Measurements from ENCODE around the gene CDH4. TPM values are rescaled to one million over a fixed set of nuclear protein-coding genes. Genes with fewer than 3 reads are reported as not detected.

The CDH4 gene
- total and polyA plus RNA-seq, 9 of the 15 experiments (the other 6 are each of a cell fraction or from before 2014, with no cell fraction given): 0.04 TPM; not detected in 8

DNA sequence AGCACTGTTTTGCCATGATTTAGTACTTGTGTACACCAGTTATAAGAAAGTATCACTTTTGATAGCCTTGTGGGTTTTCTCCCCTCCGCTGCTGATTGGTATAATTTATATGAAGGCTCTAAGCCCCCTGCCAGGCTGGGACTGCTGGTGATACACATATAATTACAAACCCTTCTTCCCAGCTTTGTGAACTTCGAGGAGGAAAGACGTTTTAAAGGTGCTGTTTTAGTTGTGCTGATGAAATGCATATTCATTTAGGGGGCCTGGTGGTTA is 567.4 kb downstream of the CDH4 start:
- Histone ChIP-seq H3K9me1 (ENCODE audit: control insufficient read depth, insufficient read depth, low read length) (no peaks in the 10 kb centered on the region), H3K79me2 (ENCODE audit: control insufficient read depth, insufficient read depth, low read length) (no peaks in the 10 kb centered on the region), H3K9ac (ENCODE audit: insufficient read depth in 1 of 2, low read depth in 2 of 2, low read length in 2 of 2) (no peak overlapping the region), H3K36me3 (ENCODE audit: control insufficient read depth, insufficient read depth, low read length) (no peaks in the 10 kb centered on the region), H3K9me3 (replicated peaks; ENCODE audit: control insufficient read depth, insufficient read depth, low read depth, low read length) (no peaks in the 10 kb centered on the region), H3K4me1 (replicated peaks in 1 of 2; ENCODE audit: control insufficient read depth in 2 of 2, insufficient read depth in 2 of 2, low read length in 2 of 2) (no peaks in the 10 kb centered on the region), H3K27ac (ENCODE audit: extremely low read depth, low read depth, low read length) (no peak overlapping the region), H2AFZ (ENCODE audit: low read depth, low read length) (no peak overlapping the region), H4K20me1 (replicated peaks; ENCODE audit: control insufficient read depth, insufficient read depth, low read length) (peaks cover 3% of the 10 kb centered on the region; the same call in 1 of the 2 replicates), H3K4me2 (ENCODE audit: insufficient read depth, low read length) (no peak overlapping the region), H3K4me3 (no peak overlapping the region), H3K27me3 (ENCODE audit: control insufficient read depth in 2 of 2, insufficient read depth in 2 of 2, low read length in 2 of 2) (peaks cover 16 to 58% of the 10 kb centered on the region in 2 experiments; a peak in 4 of 5 replicates)
- no TSS peak for BruUV-seq (replicated peaks)
- CTCF ChIA-PET (ENCODE audit: low intra/inter-chr PET ratio): no interaction called here
- FAIRE-seq (no peak), ATAC-seq (no peak), DNase-seq (ENCODE audit: extremely low read depth in 1 of 4, low spot score in 3 of 4) (no peak)
- intact Hi-C loops (cut with micrococcal nuclease) (no loop called here), in situ Hi-C loops (cut with MboI) (no loop called here)
- WGBS (ENCODE audit: insufficient coverage, low coverage, missing lambda C conversion rate): 0% methylated on average over 3 of the region's 3 CpGs
- POLR2A ChIA-PET: interaction anchor here (1.1 kb wide), 1 partner anchor 12 kb away, joined by 3 read pairs; no protein-coding TSS in a partner anchor
- TF ChIP-seq SP1 (CRISPR knock-in tag; IDR thresholded peaks at IDR 0.05) (no peak), ATF7 (IDR thresholded peaks at IDR 0.05) (no peak), NFATC3 (IDR thresholded peaks at IDR 0.05) (no peak), PHF21A (IDR thresholded peaks at IDR 0.05; ENCODE audit: borderline replicate concordance, low read depth) (no peak), NR2C2 (CRISPR knock-in tag; IDR thresholded peaks at IDR 0.05) (no peak), NR2C2 (tag; IDR thresholded peaks at IDR 0.05) (no peak), MXI1 (IDR thresholded peaks at IDR 0.05; ENCODE audit: low read depth, low read length) (no peak), TAF1 (IDR thresholded peaks at IDR 0.05; ENCODE audit: control insufficient read depth, extremely low read depth, insufficient read depth, low read length, severe bottlenecking) (no peak), ZNF347 (CRISPR knock-in tag; IDR thresholded peaks at IDR 0.05; ENCODE audit: low read depth) (no peak), ELF2 (CRISPR knock-in tag; IDR thresholded peaks at IDR 0.05) (no peak), KLF1 (tag; IDR thresholded peaks at IDR 0.05) (no peak), CSDE1 (IDR thresholded peaks at IDR 0.05) (no peak), MCM5 (IDR thresholded peaks at IDR 0.05; ENCODE audit: low read depth) (no peak)
- TF ChIP-seq, protein P1, sequence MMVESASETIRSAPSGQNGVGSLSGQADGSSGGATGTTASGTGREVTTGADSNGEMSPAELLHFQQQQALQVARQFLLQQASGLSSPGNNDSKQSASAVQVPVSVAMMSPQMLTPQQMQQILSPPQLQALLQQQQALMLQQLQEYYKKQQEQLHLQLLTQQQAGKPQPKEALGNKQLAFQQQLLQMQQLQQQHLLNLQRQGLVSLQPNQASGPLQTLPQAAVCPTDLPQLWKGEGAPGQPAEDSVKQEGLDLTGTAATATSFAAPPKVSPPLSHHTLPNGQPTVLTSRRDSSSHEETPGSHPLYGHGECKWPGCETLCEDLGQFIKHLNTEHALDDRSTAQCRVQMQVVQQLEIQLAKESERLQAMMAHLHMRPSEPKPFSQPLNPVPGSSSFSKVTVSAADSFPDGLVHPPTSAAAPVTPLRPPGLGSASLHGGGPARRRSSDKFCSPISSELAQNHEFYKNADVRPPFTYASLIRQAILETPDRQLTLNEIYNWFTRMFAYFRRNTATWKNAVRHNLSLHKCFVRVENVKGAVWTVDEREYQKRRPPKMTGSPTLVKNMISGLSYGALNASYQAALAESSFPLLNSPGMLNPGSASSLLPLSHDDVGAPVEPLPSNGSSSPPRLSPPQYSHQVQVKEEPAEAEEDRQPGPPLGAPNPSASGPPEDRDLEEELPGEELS (CRISPR knock-in tag; IDR thresholded peaks at IDR 0.05; ENCODE audit: borderline replicate concordance): no peak
- TF ChIP-seq, protein P2, sequence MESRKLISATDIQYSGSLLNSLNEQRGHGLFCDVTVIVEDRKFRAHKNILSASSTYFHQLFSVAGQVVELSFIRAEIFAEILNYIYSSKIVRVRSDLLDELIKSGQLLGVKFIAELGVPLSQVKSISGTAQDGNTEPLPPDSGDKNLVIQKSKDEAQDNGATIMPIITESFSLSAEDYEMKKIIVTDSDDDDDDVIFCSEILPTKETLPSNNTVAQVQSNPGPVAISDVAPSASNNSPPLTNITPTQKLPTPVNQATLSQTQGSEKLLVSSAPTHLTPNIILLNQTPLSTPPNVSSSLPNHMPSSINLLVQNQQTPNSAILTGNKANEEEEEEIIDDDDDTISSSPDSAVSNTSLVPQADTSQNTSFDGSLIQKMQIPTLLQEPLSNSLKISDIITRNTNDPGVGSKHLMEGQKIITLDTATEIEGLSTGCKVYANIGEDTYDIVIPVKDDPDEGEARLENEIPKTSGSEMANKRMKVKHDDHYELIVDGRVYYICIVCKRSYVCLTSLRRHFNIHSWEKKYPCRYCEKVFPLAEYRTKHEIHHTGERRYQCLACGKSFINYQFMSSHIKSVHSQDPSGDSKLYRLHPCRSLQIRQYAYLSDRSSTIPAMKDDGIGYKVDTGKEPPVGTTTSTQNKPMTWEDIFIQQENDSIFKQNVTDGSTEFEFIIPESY (CRISPR knock-in tag; IDR thresholded peaks at IDR 0.05): no peak
- TF ChIP-seq, protein P3, sequence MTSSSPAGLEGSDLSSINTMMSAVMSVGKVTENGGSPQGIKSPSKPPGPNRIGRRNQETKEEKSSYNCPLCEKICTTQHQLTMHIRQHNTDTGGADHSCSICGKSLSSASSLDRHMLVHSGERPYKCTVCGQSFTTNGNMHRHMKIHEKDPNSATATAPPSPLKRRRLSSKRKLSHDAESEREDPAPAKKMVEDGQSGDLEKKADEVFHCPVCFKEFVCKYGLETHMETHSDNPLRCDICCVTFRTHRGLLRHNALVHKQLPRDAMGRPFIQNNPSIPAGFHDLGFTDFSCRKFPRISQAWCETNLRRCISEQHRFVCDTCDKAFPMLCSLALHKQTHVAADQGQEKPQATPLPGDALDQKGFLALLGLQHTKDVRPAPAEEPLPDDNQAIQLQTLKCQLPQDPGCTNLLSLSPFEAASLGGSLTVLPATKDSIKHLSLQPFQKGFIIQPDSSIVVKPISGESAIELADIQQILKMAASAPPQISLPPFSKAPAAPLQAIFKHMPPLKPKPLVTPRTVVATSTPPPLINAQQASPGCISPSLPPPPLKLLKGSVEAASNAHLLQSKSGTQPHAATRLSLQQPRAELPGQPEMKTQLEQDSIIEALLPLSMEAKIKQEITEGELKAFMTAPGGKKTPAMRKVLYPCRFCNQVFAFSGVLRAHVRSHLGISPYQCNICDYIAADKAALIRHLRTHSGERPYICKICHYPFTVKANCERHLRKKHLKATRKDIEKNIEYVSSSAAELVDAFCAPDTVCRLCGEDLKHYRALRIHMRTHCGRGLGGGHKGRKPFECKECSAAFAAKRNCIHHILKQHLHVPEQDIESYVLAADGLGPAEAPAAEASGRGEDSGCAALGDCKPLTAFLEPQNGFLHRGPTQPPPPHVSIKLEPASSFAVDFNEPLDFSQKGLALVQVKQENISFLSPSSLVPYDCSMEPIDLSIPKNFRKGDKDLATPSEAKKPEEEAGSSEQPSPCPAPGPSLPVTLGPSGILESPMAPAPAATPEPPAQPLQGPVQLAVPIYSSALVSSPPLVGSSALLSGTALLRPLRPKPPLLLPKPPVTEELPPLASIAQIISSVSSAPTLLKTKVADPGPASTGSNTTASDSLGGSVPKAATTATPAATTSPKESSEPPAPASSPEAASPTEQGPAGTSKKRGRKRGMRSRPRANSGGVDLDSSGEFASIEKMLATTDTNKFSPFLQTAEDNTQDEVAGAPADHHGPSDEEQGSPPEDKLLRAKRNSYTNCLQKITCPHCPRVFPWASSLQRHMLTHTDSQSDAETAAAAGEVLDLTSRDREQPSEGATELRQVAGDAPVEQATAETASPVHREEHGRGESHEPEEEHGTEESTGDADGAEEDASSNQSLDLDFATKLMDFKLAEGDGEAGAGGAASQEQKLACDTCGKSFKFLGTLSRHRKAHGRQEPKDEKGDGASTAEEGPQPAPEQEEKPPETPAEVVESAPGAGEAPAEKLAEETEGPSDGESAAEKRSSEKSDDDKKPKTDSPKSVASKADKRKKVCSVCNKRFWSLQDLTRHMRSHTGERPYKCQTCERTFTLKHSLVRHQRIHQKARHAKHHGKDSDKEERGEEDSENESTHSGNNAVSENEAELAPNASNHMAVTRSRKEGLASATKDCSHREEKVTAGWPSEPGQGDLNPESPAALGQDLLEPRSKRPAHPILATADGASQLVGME (CRISPR knock-in tag; IDR thresholded peaks at IDR 0.05): no peak
